IMR-90 (cell line): ENCODE measurements around the gene SPAG7.

Experiments used
- BHLHE40 ChIP-seq: fragments of 150-350 bp; IDR thresholded peaks from 2 replicates; pipeline ENCODE4 v1.6.1; 2016; ENCODE audit warnings: mild to moderate bottlenecking, low read depth, low read length
- CTCF ChIP-seq: conservative IDR thresholded peaks from 2 replicates; pipeline ENCODE4 v1.5.1; 2012; ENCODE audit warnings: mild to moderate bottlenecking, low read depth, low read length, improper control_type of control experiment
- FOS ChIP-seq: fragments of 150-350 bp; IDR thresholded peaks from 2 replicates; pipeline ENCODE4 v1.6.1; 2016; ENCODE audit warnings: low read depth, low read length
- MAFK ChIP-seq: IDR thresholded peaks from 2 replicates; pipeline ENCODE4 v1.6.1; 2012; ENCODE audit warnings: low read depth, low read length, improper control_type of control experiment
- POLR2A ChIP-seq: IDR thresholded peaks from 2 replicates; pipeline ENCODE4 v1.6.1; 2012; ENCODE audit warnings: mild to moderate bottlenecking, low read depth, low read length
- RFX5 ChIP-seq: IDR thresholded peaks from 2 replicates; pipeline ENCODE4 v1.8.0; 2012; ENCODE audit warnings: low read depth, mild to moderate bottlenecking, low read length, moderate library complexity
- SMC3 ChIP-seq: fragments of 150-350 bp; IDR thresholded peaks from 2 replicates; pipeline ENCODE4 v1.6.1; 2016; ENCODE audit warnings: low read depth, mild to moderate bottlenecking, antibody characterized with exemption, low read length, moderate library complexity

- TF ChIP-seq CTCF: no peak
- TF ChIP-seq RFX5: no peak
- TF ChIP-seq POLR2A: peak; percentile 77
- TF ChIP-seq SMC3: no peak
- TF ChIP-seq MAFK: no peak
- peak; percentile 66 for TF ChIP-seq BHLHE40
- peak; percentile 89 for TF ChIP-seq FOS
Observed at GRCh38 chr17:4969047-4969550, 1.5 kb upstream of the SPAG7 start.
